NCI-H1105 (cell line): ENCODE results near the gene HOXB5.

Source experiments
- DNase-seq: peaks from one replicate; lab custom pipeline; 2025; lab: John Stamatoyannopoulos, UW

The HOXB5 gene

GRCh38 chr17:48559122-48559839 lies 34.3 kb downstream of the HOXB5 start:
- DNase-seq = no peak

GRCh38 chr17:48558831-48559121 lies 34.8 kb downstream of the HOXB5 start:
- no peak for DNase-seq

GRCh38 chr17:48558057-48558830 lies 35.3 kb downstream of the HOXB5 start:
- DNase-seq = no peak

DNA sequence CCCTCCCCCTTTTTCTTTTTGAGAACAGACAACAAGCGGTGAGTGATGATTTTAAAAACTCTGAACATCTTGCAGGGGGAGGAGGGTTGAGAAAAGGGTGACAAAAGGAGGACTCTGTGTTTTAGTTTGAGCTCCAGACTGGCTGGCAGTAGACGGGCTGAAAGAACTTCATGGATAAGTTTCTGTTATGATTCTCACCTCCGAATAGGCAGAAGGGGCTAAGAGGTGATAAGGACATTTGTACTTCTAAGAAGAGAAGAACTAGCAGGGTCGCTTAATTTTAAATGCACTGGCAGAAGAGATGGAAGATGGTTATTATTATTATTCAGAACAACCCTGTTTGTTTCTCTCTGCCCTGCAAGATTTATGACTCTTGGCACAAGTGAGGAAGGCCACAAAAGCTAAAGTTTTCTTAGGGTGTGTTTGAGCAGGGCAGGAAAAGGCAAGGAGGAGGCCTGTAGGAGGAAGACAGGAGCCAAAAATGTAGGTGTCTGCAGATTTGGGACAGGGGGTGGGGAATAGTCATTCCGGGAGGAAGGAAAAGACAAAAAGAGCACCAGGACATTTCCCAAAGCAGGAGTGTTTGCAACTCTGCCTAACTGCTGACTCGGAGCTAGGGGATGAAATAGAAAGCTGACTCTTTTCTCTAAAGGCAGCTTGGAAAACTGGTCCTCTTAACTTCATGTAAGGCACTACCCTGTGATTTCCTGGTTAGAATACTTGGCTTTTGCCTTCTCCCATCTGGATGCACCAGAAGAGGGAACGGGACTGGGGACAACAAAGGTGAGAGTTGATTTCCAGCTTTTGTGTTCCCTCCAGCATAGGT lies 36.8 kb downstream of the HOXB5 start:
- DNase-seq = no peak

DNA sequence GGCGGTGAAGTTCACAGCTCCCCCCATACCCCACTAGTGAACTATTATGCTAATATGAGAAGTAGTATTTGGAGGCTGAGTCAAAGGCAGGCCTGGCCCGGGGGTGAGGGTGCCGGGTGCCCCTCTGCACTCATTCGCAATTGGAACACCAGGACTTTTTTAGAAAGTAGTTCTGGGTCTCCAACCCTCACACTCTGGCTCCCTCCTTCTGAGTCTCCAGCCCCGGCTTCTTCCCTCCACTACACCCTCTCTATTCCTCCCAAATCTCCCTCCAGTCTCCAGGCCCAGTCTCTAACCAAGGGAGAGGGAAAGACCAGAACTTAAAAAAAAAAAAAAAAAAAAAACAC lies 37.4 kb downstream of the HOXB5 start:
- DNase-seq = no peak

- DNase-seq = peak; percentile 56
Measured at GRCh38 chr17:48555258-48556228, 38.0 kb downstream of the HOXB5 start.

- no peak for DNase-seq
Measured at GRCh38 chr17:48554412-48555257, 38.9 kb downstream of the HOXB5 start.

- no peak for DNase-seq
Measured at GRCh38 chr17:48553826-48554225, 39.8 kb downstream of the HOXB5 start.

DNA sequence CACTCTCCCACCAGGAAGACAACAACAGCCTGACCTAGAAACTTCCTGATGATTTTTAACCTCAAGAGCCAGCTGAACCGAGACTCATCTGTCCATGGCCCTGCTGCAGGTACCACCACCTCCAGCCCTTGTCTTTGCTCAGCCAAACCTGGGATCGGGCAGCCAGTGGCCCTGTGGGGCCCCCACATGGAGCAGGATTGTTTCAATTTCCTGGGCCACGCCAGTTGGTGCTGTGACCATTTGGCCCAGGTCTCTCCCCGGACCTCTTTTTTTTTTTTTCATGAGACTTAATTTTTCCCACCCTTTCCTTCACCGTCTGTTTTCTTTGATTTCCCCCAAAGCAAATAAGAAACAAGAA lies 40.4 kb downstream of the HOXB5 start:
- no peak for DNase-seq

DNA sequence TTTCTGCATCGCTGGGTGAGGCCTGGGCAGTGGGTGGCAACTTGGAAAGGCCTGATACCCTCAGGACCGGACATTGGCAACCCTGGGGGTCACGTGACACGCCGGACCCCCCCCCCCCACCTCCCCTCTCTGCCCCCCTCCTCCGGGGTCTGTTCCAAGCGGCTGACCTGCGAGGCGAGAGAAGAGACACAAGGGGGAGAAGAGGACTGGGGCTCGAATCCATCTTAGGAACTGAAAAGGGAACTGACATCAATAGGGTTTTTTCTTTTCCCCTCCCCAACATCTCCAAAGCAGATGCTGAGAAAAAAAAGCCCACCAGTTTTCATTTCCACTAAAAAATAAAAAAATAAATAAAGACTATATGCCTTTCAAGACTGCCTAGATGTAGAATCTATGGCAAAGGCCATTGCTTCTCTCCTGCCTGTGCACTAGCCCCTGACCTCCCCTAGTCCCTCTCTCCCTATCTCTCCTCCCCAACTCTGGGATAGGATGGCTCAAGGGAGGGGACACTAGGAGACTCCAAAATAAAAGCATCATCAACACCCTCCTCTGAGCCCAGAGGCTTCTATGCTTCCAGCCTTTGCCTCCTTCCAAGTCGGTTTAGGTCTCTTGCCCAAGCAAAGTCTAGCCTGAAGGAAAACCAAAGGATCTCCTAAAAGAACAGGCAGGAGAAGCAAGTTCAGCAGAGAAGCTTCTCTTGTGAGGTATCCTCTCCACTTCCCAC lies 41.0 kb downstream of the HOXB5 start:
- DNase-seq = no peak

DNA sequence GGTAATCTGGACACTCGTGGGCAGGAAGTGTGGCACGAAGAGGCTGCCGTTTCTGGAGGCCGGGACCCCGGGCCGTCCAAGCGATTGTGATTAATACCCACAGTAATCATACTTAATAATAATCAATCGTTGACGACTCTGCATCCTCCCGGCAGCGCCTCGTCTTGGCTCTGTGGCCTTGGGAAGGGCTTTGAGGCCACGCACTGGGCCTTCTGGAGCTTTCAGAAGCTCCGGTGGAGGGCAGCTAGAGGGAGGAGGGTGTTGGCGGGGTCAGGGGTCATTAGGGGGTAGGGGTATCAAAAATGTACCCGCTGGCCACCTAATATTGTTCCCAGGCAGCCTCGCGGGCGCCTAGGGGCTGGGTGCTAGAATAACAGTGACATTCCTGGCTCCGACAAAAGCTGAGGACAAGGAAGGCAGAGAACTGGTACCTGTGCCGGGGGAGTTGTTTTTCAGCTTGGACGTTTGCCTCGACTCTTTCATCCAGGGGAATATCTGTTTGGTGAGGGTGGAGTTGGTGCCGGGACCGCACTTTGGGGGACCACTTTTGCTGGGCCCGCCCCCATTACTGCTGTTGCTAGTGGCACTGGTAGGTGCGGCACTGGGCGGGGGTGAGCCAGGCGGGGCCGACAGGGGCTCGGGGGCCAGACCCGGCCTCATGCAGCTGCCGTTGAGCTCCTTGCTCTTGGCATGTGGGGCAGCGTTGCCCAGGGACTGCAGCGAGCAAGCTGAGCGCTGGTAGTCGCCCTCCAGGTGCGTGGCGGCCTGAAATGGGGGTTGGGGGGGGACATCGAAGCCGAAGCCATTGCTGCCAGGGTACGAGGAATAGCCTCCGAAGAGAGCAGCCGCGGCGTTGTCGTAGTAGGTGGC lies 41.7 kb downstream of the HOXB5 start:
- no peak for DNase-seq

DNA sequence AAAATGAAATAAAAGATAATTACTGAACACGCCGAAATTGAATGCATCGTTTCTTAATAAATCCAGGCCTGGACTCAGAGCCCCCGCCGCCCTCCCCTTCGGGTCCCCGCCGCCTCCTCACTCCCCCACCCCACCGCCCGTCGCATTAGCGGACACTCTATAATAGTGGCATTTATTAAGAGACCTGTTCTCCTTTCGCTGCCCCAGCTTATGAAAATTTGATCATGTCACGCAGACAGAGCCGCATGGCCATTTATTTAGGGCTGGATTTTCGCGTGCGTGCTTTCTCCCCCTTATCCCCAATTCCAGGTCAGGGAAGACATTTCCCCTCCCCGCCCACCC lies 42.4 kb downstream of the HOXB5 start:
- DNase-seq = no peak

GRCh38 chr17:48550502-48551213 lies 42.9 kb downstream of the HOXB5 start:
- peak; percentile 38 for DNase-seq

GRCh38 chr17:48549914-48550501 lies 43.6 kb downstream of the HOXB5 start:
- DNase-seq = no peak

DNA sequence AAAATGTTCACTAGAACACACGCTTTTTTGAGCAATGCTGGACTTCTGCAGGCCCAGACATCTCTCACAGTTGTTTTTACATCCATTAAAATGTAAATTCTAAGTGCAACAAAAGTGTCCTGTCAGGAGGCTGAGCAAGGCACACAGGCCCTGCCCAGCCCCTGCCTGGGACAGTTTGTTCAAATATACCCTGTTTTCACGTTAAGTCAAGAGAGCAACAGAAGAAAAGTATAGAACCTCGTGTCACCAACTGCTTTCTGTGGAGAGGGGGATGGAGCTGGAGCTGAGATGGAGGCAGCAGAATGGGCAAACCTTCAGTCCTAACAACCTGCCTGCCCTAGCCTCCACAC lies 44.3 kb downstream of the HOXB5 start:
- no peak for DNase-seq

DNA sequence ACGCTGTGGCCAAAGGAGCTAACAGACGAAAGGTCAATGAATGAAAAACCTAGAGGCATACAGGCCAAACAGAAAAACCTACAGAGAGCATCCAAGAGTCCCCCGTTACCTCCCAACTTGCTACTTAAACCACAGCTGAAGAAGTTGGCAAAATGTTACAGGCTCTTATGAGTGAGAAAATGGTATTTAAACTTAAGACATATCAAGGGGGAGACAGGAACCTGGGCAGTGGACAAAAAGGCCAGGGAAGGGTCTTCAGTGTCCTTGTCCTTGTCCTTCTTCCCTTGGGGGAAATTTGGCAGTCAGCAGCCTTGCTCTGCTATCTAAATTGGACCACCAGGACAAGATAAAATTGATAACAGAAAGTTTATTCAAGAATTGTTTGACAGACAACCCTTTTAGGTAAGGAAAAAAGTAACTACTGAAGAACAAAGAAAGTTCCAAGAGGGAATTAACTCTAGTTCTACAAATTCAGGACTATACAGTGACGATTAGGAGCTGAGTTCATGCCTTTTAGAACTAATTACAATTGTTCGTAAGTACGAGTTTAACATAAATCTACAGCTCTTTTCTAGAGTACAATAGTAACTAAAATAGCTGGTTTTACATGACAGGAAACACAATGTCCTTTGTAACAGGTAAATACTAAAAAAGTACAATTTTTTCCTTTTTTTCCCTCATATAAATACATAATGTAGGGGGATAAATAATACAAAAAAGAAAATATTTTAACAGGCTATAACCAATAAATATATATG lies 44.9 kb downstream of the HOXB5 start:
- DNase-seq = no peak

GRCh38 chr17:48547808-48548522 lies 45.6 kb downstream of the HOXB5 start:
- DNase-seq = peak; percentile 68
